Activated naive CD8-positive, alpha-beta T cell treated with anti-CD3 and anti-CD28 coated beads for 36 hours (primary cell): ENCODE data around the gene SHB. TPM values are rescaled to one million over a fixed set of nuclear protein-coding genes. Genes with fewer than 3 reads are reported as not detected.

Source experiments
- DNase-seq: peaks from one replicate; pipeline ENCODE4 v3.0.0; 2021
- H3K27ac Mint-ChIP-seq: one replicate; pipeline ENCODE4 v1.8.0; 2022; ENCODE audit warnings: mild to moderate bottlenecking, moderate library complexity, mixed read lengths
- H3K27me3 Mint-ChIP-seq: one replicate; pipeline ENCODE4 v1.8.0; 2022; ENCODE audit warnings: mild to moderate bottlenecking, mixed read lengths
- H3K36me3 Mint-ChIP-seq: one replicate; pipeline ENCODE4 v1.8.0; 2021; ENCODE audit warnings: mild to moderate bottlenecking, mixed read lengths
- H3K4me1 Mint-ChIP-seq: one replicate; pipeline ENCODE4 v1.8.0; 2021; ENCODE audit warnings: mixed read lengths
- H3K4me3 Mint-ChIP-seq: one replicate; pipeline ENCODE4 v1.8.0; 2022; ENCODE audit warnings: mild to moderate bottlenecking, moderate library complexity, mixed read lengths
- H3K9me3 Mint-ChIP-seq: one replicate; pipeline ENCODE4 v1.8.0; 2022; ENCODE audit warnings: mixed read lengths
- total RNA-seq, 2 experiments: library from RNA; stranded (reverse); gene quantifications; one replicate each; pipeline ENCODE4 v1.2.3, GENCODE V29; 2021

SHB gene, protein sequence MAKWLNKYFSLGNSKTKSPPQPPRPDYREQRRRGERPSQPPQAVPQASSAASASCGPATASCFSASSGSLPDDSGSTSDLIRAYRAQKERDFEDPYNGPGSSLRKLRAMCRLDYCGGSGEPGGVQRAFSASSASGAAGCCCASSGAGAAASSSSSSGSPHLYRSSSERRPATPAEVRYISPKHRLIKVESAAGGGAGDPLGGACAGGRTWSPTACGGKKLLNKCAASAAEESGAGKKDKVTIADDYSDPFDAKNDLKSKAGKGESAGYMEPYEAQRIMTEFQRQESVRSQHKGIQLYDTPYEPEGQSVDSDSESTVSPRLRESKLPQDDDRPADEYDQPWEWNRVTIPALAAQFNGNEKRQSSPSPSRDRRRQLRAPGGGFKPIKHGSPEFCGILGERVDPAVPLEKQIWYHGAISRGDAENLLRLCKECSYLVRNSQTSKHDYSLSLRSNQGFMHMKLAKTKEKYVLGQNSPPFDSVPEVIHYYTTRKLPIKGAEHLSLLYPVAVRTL
- 1 to 10 TPM; 1.2 to 1.8 TPM for total RNA-seq

DNA sequence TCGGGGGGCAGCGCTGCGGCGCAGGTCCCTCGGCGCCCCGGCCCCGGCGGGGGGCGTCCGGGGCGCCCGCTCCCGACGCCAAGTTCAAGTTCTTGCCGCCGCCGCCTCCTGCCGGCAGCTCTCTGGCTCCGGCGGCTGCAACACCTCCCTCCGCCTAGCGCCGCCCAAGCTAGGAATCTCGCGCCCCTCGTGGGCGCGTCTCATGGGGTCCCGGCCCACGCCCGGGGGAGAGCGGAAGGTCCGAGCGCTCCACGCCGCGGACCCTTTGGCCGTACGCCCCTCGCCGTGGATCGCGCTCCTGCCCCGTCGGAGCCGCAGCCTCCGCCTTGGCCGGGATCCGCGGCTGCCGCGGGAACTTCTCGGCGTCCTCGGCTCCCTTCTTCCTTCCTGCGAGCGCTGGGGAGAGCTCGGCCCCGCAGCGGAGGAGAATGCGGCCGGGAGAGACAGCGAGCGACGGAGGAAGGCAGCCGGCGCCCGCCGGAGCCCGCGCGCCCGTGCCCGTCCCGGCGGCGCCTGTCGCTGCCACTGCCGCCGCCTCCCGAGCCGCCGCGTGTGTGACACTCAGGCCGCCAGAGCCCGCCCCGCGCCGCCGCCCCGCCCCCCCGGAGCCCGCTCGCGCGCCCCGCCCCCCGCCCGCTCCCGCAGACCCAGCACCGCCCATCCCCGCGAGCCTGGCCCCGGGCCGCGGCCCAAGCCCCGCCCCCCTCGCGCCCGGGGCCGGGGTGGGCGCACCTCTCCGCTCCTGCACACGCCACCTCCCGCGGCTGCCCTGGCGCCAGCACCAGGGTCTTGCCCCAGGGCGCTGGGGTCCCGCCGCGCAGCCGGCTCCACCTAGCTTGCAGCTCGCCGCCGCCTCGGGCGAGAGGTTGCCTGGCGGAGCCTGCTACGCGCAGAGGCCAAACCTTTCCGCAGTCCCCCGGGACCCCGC lies at the start of gene SHB:
SHB (minus strand) TSS at position 527 of the 928 bp plus-strand sequence. CDS start 582 bp downstream, outside the sequence.
- H3K36me3 Mint-ChIP-seq, result no peaks in the 10 kb centered on the region
- DNase-seq, result peak; percentile 79
- no peak within 1 kb of the TSS for H3K27ac Mint-ChIP-seq
- no peaks in the 10 kb centered on the region for H3K9me3 Mint-ChIP-seq
- peak within 1 kb of the TSS; percentile 70 for H3K4me3 Mint-ChIP-seq
- H3K27me3 Mint-ChIP-seq, result peaks cover 12% of the 10 kb centered on the region
- peaks cover 22% of the 10 kb centered on the region for H3K4me1 Mint-ChIP-seq

DNA sequence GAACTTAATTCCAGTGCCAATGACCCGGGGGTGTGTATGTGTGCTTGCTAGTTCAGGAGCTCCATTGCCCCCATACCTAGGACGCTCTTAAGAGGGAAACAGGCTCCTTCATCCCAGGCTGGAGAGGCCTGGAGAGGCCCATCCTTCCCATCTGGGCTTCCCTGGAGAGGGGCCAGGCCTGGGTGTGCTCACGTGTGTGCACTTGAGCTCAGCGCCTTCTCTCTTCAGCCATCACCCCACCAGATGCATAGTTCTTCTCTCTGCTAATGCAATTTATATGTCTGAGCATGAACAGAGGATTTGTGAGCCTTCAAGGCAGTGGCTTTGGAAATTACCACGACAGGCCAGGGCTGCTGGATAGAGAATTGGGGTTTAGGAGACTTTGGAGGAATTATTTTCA lies 48.6 kb upstream of the SHB start:
- H3K27ac Mint-ChIP-seq, result no peak overlapping the region
- no peaks in the 10 kb centered on the region for H3K36me3 Mint-ChIP-seq
- DNase-seq, result no peak
- H3K4me1 Mint-ChIP-seq, result no peaks in the 10 kb centered on the region
- no peaks in the 10 kb centered on the region for H3K9me3 Mint-ChIP-seq
- no peak overlapping the region for H3K4me3 Mint-ChIP-seq
- H3K27me3 Mint-ChIP-seq, result peaks cover 10% of the 10 kb centered on the region

DNA sequence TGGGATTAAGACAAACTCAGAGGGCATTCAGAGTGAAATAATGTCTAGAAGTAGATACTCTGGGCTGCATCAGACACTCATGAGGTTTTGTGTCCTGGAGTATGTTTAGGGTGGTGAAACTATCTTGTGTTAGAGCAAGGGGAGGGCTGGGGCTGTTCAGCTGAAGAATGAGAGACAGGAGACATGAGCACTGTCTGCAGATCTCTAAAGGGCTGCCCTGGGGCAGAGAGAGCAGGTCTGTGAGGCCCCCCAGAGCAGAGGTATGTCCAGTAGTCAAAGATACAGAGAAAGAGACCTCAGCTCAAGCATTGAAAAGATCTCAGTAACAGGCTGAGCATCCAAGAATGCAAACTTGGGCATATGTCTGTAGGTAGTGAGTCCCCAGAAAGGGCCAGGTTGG lies 45.9 kb upstream of the SHB start:
- no peaks in the 10 kb centered on the region for H3K4me1 Mint-ChIP-seq
- peaks cover 6% of the 10 kb centered on the region for H3K27me3 Mint-ChIP-seq
- no peaks in the 10 kb centered on the region for H3K9me3 Mint-ChIP-seq
- no peak overlapping the region for H3K27ac Mint-ChIP-seq
- no peak for DNase-seq
- no peaks in the 10 kb centered on the region for H3K36me3 Mint-ChIP-seq
- H3K4me3 Mint-ChIP-seq, result no peak overlapping the region

DNA sequence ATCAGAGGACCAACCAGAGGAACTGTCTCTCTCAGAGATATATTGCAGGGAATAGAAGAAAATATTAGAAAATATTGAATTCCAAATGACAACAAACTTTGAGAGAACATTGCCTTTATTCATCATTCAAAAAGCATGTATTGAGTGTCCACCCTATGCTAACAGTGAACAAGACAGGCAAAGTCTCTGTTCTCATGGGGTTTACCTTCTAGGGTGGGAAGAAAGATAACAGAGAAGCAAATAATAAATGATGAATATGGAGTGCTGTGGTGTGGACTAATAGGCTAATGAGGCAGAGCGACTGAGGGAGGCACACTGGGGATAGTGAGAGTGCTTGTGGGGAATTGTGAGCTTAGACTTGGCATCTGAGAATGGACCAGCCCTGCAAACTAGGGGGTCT lies 43.4 kb upstream of the SHB start:
- Mint-ChIP-seq H3K27ac (no peak overlapping the region), H3K36me3 (no peaks in the 10 kb centered on the region), H3K4me3 (no peak overlapping the region), H3K9me3 (no peaks in the 10 kb centered on the region), H3K27me3 (no peaks in the 10 kb centered on the region), H3K4me1 (no peaks in the 10 kb centered on the region)
- DNase-seq, result no peak

DNA sequence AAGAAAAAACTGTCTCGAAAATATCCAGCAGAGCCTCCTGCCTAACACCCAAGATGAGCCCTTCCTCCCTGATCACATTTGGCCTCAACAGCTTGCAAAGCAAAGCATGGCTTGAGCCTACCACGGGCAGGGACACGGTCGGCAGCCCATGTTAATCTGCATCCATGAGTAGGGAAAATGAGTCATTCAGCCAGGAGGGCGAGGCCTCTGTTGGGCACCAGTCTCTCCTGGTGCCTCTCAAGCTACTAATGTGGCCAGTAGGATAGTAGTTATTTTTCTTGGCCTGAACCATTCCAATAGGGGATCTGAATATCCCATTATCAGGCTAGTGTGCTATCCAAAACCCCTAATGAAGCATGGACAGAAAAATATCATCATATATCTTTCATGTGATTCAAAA lies 43.0 kb upstream of the SHB start:
- Mint-ChIP-seq H3K4me3 (no peak overlapping the region), H3K36me3 (no peaks in the 10 kb centered on the region), H3K27ac (no peak overlapping the region), H3K9me3 (no peaks in the 10 kb centered on the region), H3K4me1 (no peaks in the 10 kb centered on the region), H3K27me3 (no peaks in the 10 kb centered on the region)
- DNase-seq, result no peak

DNA sequence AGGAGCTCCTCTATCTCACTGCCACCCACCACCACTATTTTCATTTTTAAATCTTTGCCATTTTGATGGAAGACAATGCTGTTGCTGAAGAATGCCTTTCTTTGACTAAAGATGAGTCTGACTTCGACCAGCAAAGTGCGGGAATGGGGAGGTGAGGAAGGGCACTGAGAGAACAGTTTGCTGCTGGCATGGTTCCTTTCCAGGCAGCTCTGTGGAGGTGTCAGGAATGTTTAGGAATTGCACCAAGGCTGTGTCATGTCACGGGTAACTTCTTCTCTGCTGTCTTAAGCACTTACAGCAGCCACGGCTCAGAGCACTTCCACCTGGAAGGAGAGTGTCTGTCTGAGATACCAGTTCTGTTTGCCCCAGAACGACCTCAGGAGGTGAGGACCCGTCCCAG lies 41.4 kb upstream of the SHB start:
- H3K4me1 Mint-ChIP-seq, result no peaks in the 10 kb centered on the region
- DNase-seq, result no peak

DNA sequence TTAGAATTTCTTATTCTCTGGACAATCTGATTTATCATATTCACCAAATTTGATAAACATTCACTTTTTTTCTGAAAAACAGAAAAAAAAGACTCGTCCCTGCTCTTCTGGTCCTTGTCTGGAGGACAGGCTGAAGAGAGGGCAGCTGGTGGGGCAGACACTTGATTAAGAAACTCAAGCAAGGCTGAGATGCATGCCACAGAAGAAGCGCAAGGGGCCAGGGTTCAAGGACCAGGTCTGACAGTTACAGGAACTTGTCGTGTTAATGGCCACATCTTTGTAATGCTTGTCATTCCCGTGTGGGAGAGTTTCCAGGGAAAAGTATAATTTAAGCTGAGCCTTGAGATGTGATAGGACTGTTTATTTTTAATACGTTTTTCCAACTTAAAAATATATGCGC lies 40.6 kb upstream of the SHB start:
- H3K9me3 Mint-ChIP-seq, result no peaks in the 10 kb centered on the region
- H3K4me3 Mint-ChIP-seq, result no peak overlapping the region
- no peaks in the 10 kb centered on the region for H3K4me1 Mint-ChIP-seq
- no peaks in the 10 kb centered on the region for H3K36me3 Mint-ChIP-seq
- H3K27ac Mint-ChIP-seq, result no peak overlapping the region
- peaks cover 5% of the 10 kb centered on the region for H3K27me3 Mint-ChIP-seq
- no peak for DNase-seq

More for the DNA sequence above, 41.4 kb upstream of the SHB start:
- no peak overlapping the region for H3K4me3 Mint-ChIP-seq
- no peak overlapping the region for H3K27ac Mint-ChIP-seq
- H3K9me3 Mint-ChIP-seq, result no peaks in the 10 kb centered on the region
- H3K27me3 Mint-ChIP-seq, result no peaks in the 10 kb centered on the region
- H3K36me3 Mint-ChIP-seq, result no peaks in the 10 kb centered on the region

DNA sequence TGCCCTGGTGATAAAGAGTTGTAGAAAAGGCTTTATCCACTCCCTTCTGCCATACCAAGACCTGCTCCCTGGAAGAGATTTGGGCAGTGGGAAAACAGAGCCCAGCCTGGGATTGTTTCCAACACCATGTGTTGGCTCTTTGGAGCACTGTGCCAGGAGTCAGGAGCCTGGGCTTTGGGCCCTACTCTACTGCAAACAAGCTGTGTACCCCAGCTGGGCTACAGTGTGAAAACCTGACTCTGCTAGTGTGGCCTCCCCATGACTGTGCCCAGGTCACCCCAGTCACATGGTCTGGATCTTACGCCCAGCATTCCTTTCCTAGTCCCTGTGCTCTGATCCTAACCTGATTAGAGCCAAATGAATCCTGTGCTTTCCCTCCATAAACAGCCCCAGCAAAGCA lies 39.3 kb upstream of the SHB start:
- Mint-ChIP-seq H3K4me3 (no peak overlapping the region), H3K36me3 (no peaks in the 10 kb centered on the region), H3K4me1 (no peaks in the 10 kb centered on the region), H3K9me3 (no peaks in the 10 kb centered on the region), H3K27me3 (peaks cover 5% of the 10 kb centered on the region), H3K27ac (no peak overlapping the region)
- DNase-seq, result no peak

DNA sequence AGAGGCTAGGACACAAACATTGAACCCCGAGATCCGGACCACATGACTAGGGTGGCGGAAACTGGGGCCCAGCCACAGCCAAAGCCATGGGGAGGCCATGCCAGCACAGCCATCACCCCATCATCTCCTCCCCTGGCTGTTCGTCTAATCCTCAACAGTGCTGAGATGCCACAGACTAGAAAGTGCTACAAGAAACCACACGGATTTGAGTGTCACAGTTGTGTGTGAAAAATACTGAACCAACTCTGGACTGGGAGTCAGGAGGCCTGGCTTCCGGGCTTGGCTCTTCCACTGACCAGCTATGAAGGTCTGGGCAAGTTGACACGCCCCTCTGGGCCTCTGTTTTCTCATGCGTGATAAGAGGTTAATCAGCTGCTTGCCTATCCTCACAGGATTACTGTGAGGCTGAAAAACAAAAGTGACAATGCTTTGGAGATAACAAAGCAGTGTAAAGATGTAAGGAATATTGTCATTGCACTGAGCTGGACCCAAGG lies 38.8 kb upstream of the SHB start:
- Mint-ChIP-seq H3K27me3 (peaks cover 5% of the 10 kb centered on the region), H3K4me1 (no peaks in the 10 kb centered on the region), H3K36me3 (no peaks in the 10 kb centered on the region), H3K4me3 (no peak overlapping the region), H3K9me3 (no peaks in the 10 kb centered on the region), H3K27ac (no peak overlapping the region)
- no peak for DNase-seq

DNA sequence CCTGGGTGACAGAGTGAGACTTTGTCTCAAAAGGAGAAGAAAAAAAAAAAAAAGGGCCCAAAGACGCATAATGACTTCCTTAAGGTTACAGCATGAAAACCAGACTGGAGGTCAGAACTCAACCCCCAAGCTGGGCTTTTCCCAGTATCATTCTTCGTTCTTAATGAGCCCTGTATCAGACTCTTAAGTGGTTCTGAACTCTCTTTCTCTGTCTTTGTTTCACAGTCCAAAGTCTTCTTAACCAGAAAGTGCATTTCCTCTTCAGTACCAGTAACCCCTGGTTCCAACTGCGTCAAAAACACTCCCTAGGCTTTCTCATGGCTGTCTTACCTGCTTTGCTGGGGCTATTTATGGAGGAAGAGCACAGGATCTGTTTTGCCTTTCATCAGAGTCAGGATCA lies 38.4 kb upstream of the SHB start:
- H3K36me3 Mint-ChIP-seq, result no peaks in the 10 kb centered on the region
- no peaks in the 10 kb centered on the region for H3K9me3 Mint-ChIP-seq
- H3K4me3 Mint-ChIP-seq, result no peak overlapping the region
- H3K27me3 Mint-ChIP-seq, result peaks cover 5% of the 10 kb centered on the region
- DNase-seq, result no peak
- H3K4me1 Mint-ChIP-seq, result no peaks in the 10 kb centered on the region
- H3K27ac Mint-ChIP-seq, result no peak overlapping the region

DNA sequence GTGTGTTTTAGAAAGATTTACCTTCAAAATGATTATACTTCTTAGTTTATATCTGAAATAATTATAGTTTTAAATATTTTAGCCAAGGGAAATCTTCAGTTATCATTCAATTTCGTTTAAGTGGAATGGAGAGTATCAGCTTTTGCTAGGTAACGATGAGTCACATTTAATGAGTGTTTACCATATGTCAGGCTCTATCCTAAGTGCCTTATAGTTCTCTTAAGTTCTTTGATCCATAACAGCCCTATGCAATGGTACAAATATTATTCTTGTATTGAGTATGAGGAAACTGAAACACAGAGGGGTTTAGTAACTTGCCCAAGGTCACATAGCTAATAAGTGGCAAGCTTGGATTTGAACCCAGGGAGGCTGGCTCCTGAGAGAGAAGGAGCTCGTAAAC lies 37.5 kb upstream of the SHB start:
- Mint-ChIP-seq H3K27ac (no peak overlapping the region), H3K27me3 (peaks cover 5% of the 10 kb centered on the region), H3K36me3 (no peaks in the 10 kb centered on the region), H3K9me3 (no peaks in the 10 kb centered on the region), H3K4me1 (no peaks in the 10 kb centered on the region), H3K4me3 (no peak overlapping the region)
- no peak for DNase-seq

DNA sequence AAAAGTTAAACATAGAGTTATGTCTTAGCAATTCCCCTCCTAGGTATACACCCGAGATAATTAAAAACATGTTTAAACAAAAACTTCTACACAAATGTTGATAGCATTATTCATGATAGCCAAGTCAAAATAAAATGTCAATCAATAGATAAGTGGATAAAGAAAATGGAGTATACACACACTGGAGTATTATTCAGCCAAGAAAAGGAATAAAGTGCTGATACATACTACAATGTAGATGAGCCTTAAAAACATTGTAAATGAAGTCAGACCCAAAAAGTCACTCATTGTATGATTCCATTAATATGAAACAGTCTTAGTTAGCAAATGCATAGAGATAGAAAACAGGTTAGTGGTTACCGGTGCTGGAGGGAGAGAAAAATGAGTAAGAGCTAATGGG lies 34.3 kb upstream of the SHB start:
- DNase-seq, result no peak
- Mint-ChIP-seq H3K9me3 (no peaks in the 10 kb centered on the region), H3K4me1 (no peaks in the 10 kb centered on the region), H3K36me3 (no peaks in the 10 kb centered on the region), H3K4me3 (no peak overlapping the region), H3K27me3 (peaks cover 20% of the 10 kb centered on the region), H3K27ac (no peak overlapping the region)

DNA sequence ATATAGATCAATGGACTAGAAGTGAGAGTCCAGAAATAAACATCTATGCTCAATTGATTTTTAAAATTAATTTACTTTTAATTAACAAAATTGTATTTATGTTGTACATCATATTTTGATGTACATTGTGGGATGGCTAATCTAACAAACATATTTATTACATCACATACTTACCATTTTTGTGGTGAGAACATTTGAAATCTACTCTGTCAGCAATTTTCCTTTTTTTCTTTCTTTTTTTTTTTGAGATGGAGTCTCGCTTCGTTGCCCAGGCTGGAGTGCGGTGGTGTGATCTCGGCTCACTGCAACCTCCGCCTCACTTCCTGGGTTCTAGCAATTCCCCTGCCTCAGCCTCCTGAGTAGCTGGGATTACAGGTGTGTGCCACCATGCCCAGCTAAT lies 32.4 kb upstream of the SHB start:
- peaks cover 23% of the 10 kb centered on the region for H3K27me3 Mint-ChIP-seq
- H3K27ac Mint-ChIP-seq, result no peak overlapping the region
- no peaks in the 10 kb centered on the region for H3K9me3 Mint-ChIP-seq
- H3K36me3 Mint-ChIP-seq, result no peaks in the 10 kb centered on the region
- H3K4me1 Mint-ChIP-seq, result no peaks in the 10 kb centered on the region
- no peak overlapping the region for H3K4me3 Mint-ChIP-seq
- DNase-seq, result no peak

DNA sequence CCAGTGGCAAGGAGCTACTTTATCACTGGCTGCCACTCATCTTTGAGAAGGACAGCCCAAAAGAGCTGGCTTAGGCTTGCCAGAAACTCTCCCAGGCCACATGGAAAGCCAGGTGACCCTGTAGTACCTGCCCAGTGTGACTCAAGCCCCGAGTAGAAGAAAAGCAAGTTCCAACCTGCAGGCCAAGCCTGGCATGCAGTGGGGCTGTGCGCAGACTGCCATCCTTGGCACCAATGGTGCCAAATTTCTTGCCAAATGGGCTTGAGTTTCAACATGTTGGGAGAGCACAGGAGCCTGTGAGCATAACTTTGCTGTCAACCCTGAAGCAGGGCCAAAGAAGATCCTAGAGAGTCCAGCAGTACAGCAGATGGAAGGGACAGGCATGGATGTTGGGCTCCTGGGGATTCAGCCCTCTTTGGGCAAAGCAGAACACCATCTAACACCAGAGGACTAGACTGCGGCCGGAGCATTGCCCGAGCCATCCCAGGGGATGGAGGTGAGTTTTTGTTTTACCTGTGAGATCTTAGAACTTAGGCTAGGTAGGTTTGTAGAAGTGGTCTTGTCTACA lies 27.3 kb upstream of the SHB start:
- no peak overlapping the region for H3K27ac Mint-ChIP-seq
- H3K9me3 Mint-ChIP-seq, result no peaks in the 10 kb centered on the region
- H3K4me3 Mint-ChIP-seq, result no peak overlapping the region
- H3K36me3 Mint-ChIP-seq, result no peaks in the 10 kb centered on the region
- DNase-seq, result no peak
- no peaks in the 10 kb centered on the region for H3K4me1 Mint-ChIP-seq
- H3K27me3 Mint-ChIP-seq, result peaks cover 18% of the 10 kb centered on the region

DNA sequence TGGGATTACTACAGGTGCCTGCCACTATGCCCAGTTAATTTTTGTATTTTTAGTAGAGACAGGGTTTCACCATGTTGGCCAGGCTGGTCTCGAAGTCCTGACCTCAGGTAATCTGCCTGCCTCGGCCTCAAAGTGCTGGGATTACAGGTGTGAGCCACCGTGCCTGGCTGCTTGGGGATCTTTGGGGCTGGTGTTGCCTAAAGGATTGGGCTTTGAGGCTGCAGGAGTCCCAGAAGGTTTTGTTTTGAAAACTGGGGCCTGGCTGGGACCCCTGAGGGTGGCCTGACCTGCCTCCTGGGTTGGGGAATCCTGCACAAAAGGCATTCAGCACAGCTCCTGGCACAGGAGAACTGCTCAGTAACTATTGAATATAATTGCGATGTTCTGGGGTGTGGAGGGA lies 25.1 kb upstream of the SHB start:
- Mint-ChIP-seq H3K27me3 (peaks cover 7% of the 10 kb centered on the region), H3K4me1 (no peaks in the 10 kb centered on the region), H3K27ac (no peak overlapping the region), H3K36me3 (no peaks in the 10 kb centered on the region), H3K9me3 (no peaks in the 10 kb centered on the region), H3K4me3 (no peak overlapping the region)
- DNase-seq, result no peak
